Measurements from ENCODE around the gene AOPEP.
"Not testable (repeated sequence)": the region's sequence is repeated elsewhere in the genome, so short reads cannot be mapped to it uniquely, and the experiment has no call there.

The AOPEP gene

GRCh38 chr9:94865582-94866452 lies 139.3 kb downstream of the AOPEP start:
- H3K9me3 Mint-ChIP-seq, result peaks cover under 1% of the 10 kb centered on the region

GRCh38 chr9:94866770-94867169 lies 140.3 kb downstream of the AOPEP start:
- peaks cover 46% of the 10 kb centered on the region for H3K4me1 Mint-ChIP-seq
- ATAC-seq (no peak), DNase-seq (ENCODE audit: low spot score in 2 of 2) (no peak)
- H3K4me3 Mint-ChIP-seq, result no peak overlapping the region
- H3K36me3 Mint-ChIP-seq, result peaks cover 6% of the 10 kb centered on the region
- H3K27ac Mint-ChIP-seq, result no peak overlapping the region
- peaks cover 4% of the 10 kb centered on the region for H3K9me3 Mint-ChIP-seq

More at GRCh38 chr9:94865582-94866452, 139.3 kb downstream of the AOPEP start:
- no peak overlapping the region for H3K4me3 Mint-ChIP-seq
- H3K27ac Mint-ChIP-seq, result no peak overlapping the region
- DNase-seq (ENCODE audit: low spot score in 2 of 2) (no peak), ATAC-seq (no peak)
- H3K4me1 Mint-ChIP-seq, result peaks cover 46% of the 10 kb centered on the region
- H3K36me3 Mint-ChIP-seq, result peaks cover 2% of the 10 kb centered on the region

- peaks cover 4% of the 10 kb centered on the region for H3K9me3 Mint-ChIP-seq
- DNase-seq (ENCODE audit: low spot score in 2 of 2) (no peak), ATAC-seq (no peak)
- no peak overlapping the region for H3K27ac Mint-ChIP-seq
- H3K4me1 Mint-ChIP-seq, result peaks cover 46% of the 10 kb centered on the region
- no peak overlapping the region for H3K4me3 Mint-ChIP-seq
- peaks cover 6% of the 10 kb centered on the region for H3K36me3 Mint-ChIP-seq
Measured at GRCh38 chr9:94867281-94867841, 140.9 kb downstream of the AOPEP start.

GRCh38 chr9:94867842-94868312 lies 141.4 kb downstream of the AOPEP start:
- ATAC-seq, result no peak
- Mint-ChIP-seq H3K27ac (no peak overlapping the region), H3K4me1 (peaks cover 46% of the 10 kb centered on the region), H3K9me3 (peaks cover 4% of the 10 kb centered on the region), H3K36me3 (peaks cover 6% of the 10 kb centered on the region), H3K4me3 (no peak overlapping the region)
- no peak for DNase-seq (ENCODE audit: low spot score in 2 of 2)

DNA sequence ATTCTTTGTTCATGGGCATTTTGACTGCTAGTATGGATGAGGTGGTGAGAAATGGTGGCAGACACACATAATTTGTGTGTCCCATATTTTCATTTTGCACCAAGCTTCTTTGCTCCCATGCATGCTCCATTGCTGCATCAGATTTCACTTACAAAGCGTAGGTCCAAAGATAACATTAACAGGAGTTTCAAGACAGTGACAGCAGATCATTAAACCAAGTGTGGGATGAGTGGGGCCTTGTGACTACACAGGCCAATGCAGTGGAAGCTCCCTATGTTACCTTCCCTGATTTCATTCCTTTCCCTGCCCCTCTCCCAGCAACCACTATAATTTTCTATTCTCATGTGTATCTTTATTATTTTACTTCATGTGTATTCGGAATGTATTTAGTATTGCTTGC lies 142.0 kb downstream of the AOPEP start:
- H3K4me3 Mint-ChIP-seq, result no peak overlapping the region
- DNase-seq (ENCODE audit: low spot score in 2 of 2) (no peak), ATAC-seq (no peak)
- H3K4me1 Mint-ChIP-seq, result peaks cover 52% of the 10 kb centered on the region
- H3K9me3 Mint-ChIP-seq, result peaks cover 4% of the 10 kb centered on the region
- no peak overlapping the region for H3K27ac Mint-ChIP-seq
- H3K36me3 Mint-ChIP-seq, result peaks cover 6% of the 10 kb centered on the region

- peaks cover 6% of the 10 kb centered on the region for H3K36me3 Mint-ChIP-seq
- DNase-seq (ENCODE audit: low spot score in 2 of 2), result no peak
- peaks cover 4% of the 10 kb centered on the region for H3K9me3 Mint-ChIP-seq
- no peak overlapping the region for H3K4me3 Mint-ChIP-seq
- peaks cover 43% of the 10 kb centered on the region for H3K4me1 Mint-ChIP-seq
- peak; percentile 58 for ATAC-seq
- no peak overlapping the region for H3K27ac Mint-ChIP-seq
Measured at GRCh38 chr9:94869415-94869843, 142.9 kb downstream of the AOPEP start.

DNA sequence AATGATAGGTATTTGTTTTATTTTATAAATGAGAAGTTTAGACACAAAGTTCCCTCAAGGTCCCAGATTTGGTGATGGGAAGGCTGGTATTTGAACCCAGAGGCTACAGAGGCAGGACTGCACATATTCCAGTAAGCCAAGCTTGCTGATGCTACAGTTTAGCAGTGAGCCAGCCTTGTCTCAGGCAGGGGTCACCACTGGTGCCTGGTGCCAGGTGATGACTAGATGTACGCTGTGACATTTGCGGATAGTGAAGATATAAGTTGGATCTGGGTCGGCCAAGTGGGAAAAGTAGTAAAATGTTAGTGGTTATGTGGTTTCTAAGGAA lies 143.9 kb downstream of the AOPEP start:
- Mint-ChIP-seq H3K4me1 (peaks cover 43% of the 10 kb centered on the region), H3K4me3 (peak overlapping the region; percentile 45), H3K27ac (peak overlapping the region; percentile 90), H3K9me3 (peaks cover 4% of the 10 kb centered on the region), H3K36me3 (peaks cover 6% of the 10 kb centered on the region)
- DNase-seq (ENCODE audit: low spot score in 2 of 2) (no peak), ATAC-seq (no peak)

- Mint-ChIP-seq H3K4me1 (peaks cover 49% of the 10 kb centered on the region), H3K36me3 (peaks cover 6% of the 10 kb centered on the region), H3K9me3 (peaks cover 4% of the 10 kb centered on the region), H3K4me3 (peak overlapping the region; percentile 45), H3K27ac (peak overlapping the region; percentile 90)
- DNase-seq (ENCODE audit: low spot score in 2 of 2), result no peak
- ATAC-seq, result peak; percentile 69
Measured at GRCh38 chr9:94870793-94871558, 144.5 kb downstream of the AOPEP start.

DNA sequence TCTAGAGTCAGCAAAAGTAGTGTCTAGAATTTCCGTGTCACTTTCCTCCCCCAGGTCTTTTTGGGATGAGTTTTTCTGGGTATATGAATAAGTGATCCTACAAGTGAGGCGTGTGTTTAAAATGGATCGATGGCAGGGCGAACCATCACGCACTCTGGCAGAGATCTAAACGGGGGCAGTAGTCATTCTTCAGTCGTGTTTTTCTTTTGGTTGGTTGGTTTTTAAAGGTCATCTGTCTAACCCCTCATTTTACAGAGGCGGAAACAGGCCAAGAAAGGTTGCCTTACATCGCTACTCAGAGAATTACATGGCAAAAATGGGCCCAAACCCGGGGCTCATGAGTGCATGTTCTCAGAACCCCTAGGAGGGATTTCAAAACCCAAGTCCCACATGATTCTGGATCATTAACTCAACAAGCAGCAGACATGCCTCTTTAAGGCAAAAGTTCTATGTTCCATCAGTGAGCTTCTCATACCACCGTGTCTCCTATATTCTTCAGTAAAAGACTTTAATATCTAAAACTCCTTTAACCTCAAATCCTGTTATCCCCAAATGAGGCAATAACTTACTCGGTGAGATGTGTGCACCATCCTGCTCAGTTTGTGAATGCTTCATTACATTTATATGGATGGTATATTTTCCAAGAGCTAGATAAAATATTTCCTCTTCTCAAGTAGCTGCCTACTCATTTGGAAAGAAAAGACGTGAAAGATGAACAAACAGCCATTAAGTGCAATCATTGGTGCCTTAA lies 145.8 kb downstream of the AOPEP start:
- DNase-seq (ENCODE audit: low spot score in 2 of 2) (no peak), ATAC-seq (no peak)
- H3K9me3 Mint-ChIP-seq, result peaks cover 4% of the 10 kb centered on the region
- peaks cover 6% of the 10 kb centered on the region for H3K36me3 Mint-ChIP-seq
- peak overlapping the region; percentile 90 for H3K27ac Mint-ChIP-seq
- no peak overlapping the region for H3K4me3 Mint-ChIP-seq
- peaks cover 50% of the 10 kb centered on the region for H3K4me1 Mint-ChIP-seq

- Mint-ChIP-seq H3K4me3 (no peak overlapping the region), H3K9me3 (peaks cover 4% of the 10 kb centered on the region), H3K4me1 (peaks cover 56% of the 10 kb centered on the region), H3K36me3 (peaks cover 6% of the 10 kb centered on the region), H3K27ac (no peak overlapping the region)
- ATAC-seq (no peak), DNase-seq (ENCODE audit: low spot score in 2 of 2) (no peak)
Measured at GRCh38 chr9:94872891-94873511, 146.5 kb downstream of the AOPEP start.

DNA sequence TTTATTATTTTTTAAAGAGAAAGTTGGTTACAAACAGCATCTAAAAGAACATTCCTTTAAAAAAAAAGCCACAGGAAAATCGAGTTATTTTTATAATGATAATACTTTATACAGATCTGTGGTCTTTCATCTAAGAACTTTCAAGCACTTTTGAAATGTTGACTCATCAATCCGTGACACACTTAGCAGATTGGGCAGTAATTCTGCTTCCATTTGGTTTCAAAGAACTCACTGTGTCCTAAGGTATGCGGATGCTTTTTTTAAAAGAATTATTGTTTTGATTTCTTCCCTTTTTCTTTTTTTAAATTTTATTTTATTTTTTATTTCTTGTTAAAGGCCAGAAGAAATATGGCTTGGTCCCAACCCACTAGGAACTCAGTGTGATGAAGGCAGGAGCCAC lies 147.8 kb downstream of the AOPEP start:
- peaks cover 6% of the 10 kb centered on the region for H3K36me3 Mint-ChIP-seq
- no peak overlapping the region for H3K27ac Mint-ChIP-seq
- peaks cover 68% of the 10 kb centered on the region for H3K4me1 Mint-ChIP-seq
- H3K4me3 Mint-ChIP-seq, result no peak overlapping the region
- H3K9me3 Mint-ChIP-seq, result peaks cover 4% of the 10 kb centered on the region
- no peak for ATAC-seq
- no peak for DNase-seq (ENCODE audit: low spot score in 2 of 2)

DNA sequence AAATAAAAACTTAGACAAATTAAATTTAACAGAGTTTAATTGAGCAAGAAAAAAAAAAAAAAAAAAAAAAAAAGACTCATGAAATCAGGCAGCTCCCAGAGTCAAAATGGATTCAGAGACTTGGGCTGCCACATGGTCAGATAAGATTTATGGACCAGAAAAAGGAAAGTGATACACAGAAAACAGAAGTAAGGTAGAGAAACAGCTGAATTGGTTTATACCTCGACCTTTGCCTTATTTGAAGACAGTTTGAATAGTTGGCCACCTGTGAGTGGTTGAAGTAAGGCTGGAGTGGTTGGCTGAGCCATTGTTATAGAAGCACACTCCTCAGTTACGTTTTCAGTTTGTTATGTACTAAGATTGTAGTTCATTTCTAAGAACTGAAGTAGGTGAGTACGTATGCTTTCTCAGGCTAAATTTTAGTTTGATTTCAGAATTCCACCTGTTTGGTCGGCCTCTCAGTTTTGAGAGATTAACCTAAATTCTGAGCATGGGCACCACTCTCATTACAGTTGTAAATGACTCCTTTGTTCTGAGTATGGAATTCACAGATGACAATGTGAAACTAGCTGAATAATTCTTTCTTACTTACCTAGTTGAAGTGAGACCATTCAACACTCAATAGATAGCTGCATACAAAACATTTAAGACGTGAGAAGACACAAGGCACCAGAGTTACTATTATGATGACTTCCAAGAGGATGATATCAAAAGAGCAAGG lies 149.0 kb downstream of the AOPEP start:
- H3K36me3 Mint-ChIP-seq, result peaks cover 6% of the 10 kb centered on the region
- peak overlapping the region; percentile 13 for H3K27ac Mint-ChIP-seq
- H3K4me1 Mint-ChIP-seq, result peaks cover 62% of the 10 kb centered on the region
- peaks cover 4% of the 10 kb centered on the region for H3K9me3 Mint-ChIP-seq
- ATAC-seq (peak; percentile 84), DNase-seq (ENCODE audit: low spot score in 2 of 2) (no peak)
- no peak overlapping the region for H3K4me3 Mint-ChIP-seq

GRCh38 chr9:94878804-94879203 lies 152.3 kb downstream of the AOPEP start:
- H3K9me3 Mint-ChIP-seq, H3K36me3 Mint-ChIP-seq: not testable (repeated sequence)
- H3K27ac Mint-ChIP-seq, result peak overlapping the region; percentile 66
- peak overlapping the region; percentile 56 for H3K4me3 Mint-ChIP-seq
- peaks cover 38% of the 10 kb centered on the region for H3K4me1 Mint-ChIP-seq
- peak; percentile 79 for ATAC-seq
- peak in 1 of 2 donors; percentile 71 for DNase-seq (ENCODE audit: low spot score in 2 of 2)

DNA sequence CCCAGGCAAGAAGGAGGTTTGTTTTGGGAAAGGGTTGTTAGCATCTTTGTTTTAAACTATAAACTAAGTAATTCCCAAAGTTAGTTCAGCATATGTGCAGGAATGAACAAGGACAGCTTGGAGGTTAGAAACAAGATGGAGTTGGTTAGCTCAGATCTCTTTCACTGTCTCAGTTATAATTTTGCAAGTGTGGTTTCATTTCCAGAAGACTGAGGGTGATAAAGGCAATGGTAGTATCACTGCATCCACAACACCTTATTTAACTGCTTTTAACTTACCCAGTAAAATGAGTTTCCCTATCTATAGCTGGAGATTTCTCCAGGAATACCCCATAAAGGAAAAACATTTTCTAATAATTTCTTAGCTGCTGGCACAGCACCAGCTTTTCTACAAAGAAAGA lies 152.7 kb downstream of the AOPEP start:
- peak overlapping the region; percentile 56 for H3K4me3 Mint-ChIP-seq
- no peaks in the 10 kb centered on the region for H3K9me3 Mint-ChIP-seq
- no peak for DNase-seq (ENCODE audit: low spot score in 2 of 2)
- peaks cover 38% of the 10 kb centered on the region for H3K4me1 Mint-ChIP-seq
- peak overlapping the region; percentile 66 for H3K27ac Mint-ChIP-seq
- H3K36me3 Mint-ChIP-seq, result no peaks in the 10 kb centered on the region
- ATAC-seq, result no peak
